Heart left ventricle (tissue), 16 donors: ENCODE results near the gene CUX1. TPM values are rescaled to one million over a fixed set of nuclear protein-coding genes. Genes with fewer than 3 reads are reported as not detected.

Source experiments
- ATAC-seq, 4 donors: fragments of 200-7000 bp; cut with Tn5 transposase; one replicate each; pipeline ENCODE4 v1.9.1; 2020 to 2022; ENCODE audit warnings: moderate library complexity in 4 of 4, mild to moderate bottlenecking in 3 of 4, moderate number of reproducible peaks in 1 of 4
- DNase-seq, 5 donors: peaks; one replicate each; pipeline ENCODE4 v3.0.0-alpha.2; 2020
- H3K27ac ChIP-seq, 12 donors: fragments of 200-600 bp; sonication (generic) in 4 of 12; one replicate each; pipeline versions ENCODE4 v1.5.0 to v1.8.0; 2016 to 2022; ENCODE audit warnings: mild to moderate bottlenecking in 2 of 12
- H3K27me3 ChIP-seq, 9 donors: fragments of 200-600 bp; sonication (generic) in 2 of 9; one replicate each; pipeline versions ENCODE4 v1.5.1 to v1.8.0; 2016 to 2022; ENCODE audit warnings: mild to moderate bottlenecking in 3 of 9
- H3K36me3 ChIP-seq, 9 donors: fragments of 200-600 bp; sonication (generic) in 2 of 9; one replicate each; pipeline versions ENCODE4 v1.5.0 to v1.8.0; 2018 to 2022; ENCODE audit warnings: mild to moderate bottlenecking in 2 of 9
- H3K4me1 ChIP-seq, 12 donors: fragments of 200-600 bp; sonication (generic) in 4 of 12; one replicate each; pipeline versions ENCODE4 v1.5.0 to v1.8.0; 2016 to 2022; ENCODE audit warnings: mild to moderate bottlenecking in 3 of 12
- H3K4me3 ChIP-seq, 12 donors: fragments of 200-600 bp; sonication (generic) in 4 of 12; one replicate each; pipeline versions ENCODE4 v1.5.0 to v1.8.0; 2017 to 2022; ENCODE audit warnings: mild to moderate bottlenecking in 9 of 12, moderate library complexity in 4 of 12
- H3K9me3 ChIP-seq, 12 donors: fragments of 200-600 bp; sonication (generic) in 4 of 12; one replicate each; pipeline versions ENCODE4 v1.5.0 to v1.8.0; 2016 to 2022; ENCODE audit warnings: mild to moderate bottlenecking in 1 of 12
- CTCF ChIP-seq, 12 donors: fragments of 200-600 bp; sonication (generic) in 4 of 12; IDR thresholded peaks; one replicate each; pipeline versions ENCODE4 v1.5.0 to v1.8.0; 2018 to 2022; ENCODE audit warnings: antibody characterized with exemption in 12 of 12, mild to moderate bottlenecking in 5 of 12
- POLR2A ChIP-seq, 2 donors: fragments of 450-650 bp; IDR thresholded peaks; one replicate each; pipeline ENCODE4 v1.6.1; 2017; ENCODE audit warnings: antibody characterized with exemption in 2 of 2, mild to moderate bottlenecking in 2 of 2, moderate library complexity in 2 of 2
- WGBS, 4 donors: extraction: QIAGEN DNeasy Blood & Tissue Kit in 2 of 4; methylation state at CpG; one replicate each; pipeline versions ENCODE4 v1.1.5 to v1.1.7; 2013 to 2018; 5-methylcytosine and 5-hydroxymethylcytosine counted together
- intact Hi-C, 10 donors: fragments of 100-400 bp; cut with DNase I; formaldehyde crosslinking; loops; one replicate each; pipeline versions ENCODE4 v1.11.1 to v1.14.2; 2022
- polyA plus RNA-seq, 2 donors: library from polyadenylated mRNA; stranded (reverse); fragments of 200-250 nt; gene quantifications; one replicate each; pipeline ENCODE4 v1.2.3, GENCODE V29; 2013
- total RNA-seq, 9 donors: library from RNA; depleted of rRNA in 2 of 9; stranded (reverse); fragments of >200 nt in 2 of 9; fragmentation: NEBNext Ultra II Directional in 3 of 9; extraction: Animal tissue kit (Norgen Biotek cat#: 25700) in 3 of 9; gene quantifications; one replicate each; pipeline versions ENCODE4 v1.1.0 to v1.2.4, GENCODE V29; 2016 to 2023
- donor health status: ischemic (EF 13 %, LVEDD 7.1; RV severe dilation, severe dysfunction).
- donor health status: healthy with polysubstance abuse.
- donor health status: DM: no; HTN: yes; CAD: no.
- donor health status: DM: no; HTN: no; CAD: no.
- donor health status: ischemic (EF 25% LVEDD 6.9; RV normal size, moderate dysfunction).
- donor health status: ischemic (EF 25% LVEDD 5.7; RV mildly dilated, moderate dysfunction).
- donor health status: healthy.
- donor health status: DM: yes; HTN: yes; CAD: no.
- donor health status: ischemic (EF 35%, LVEDD 5.7; RV mildly dilated, moderate dysfunction).
- donor health status: nonischemic (EF 11% LVEDD 7.7; RV severe dilation, severe dysfunction).
- donor health status: DM: yes; HTN: yes; CAD: no.
- donor health status: PGD.
- donor health status: ischemic (EF 29% LVEDD 5.4; RV normal size, mild dysfunction).
- donor health status: nonischemic (EF 23%, LVEDD 6.1; RV moderate dilation, normal function).

The CUX1 gene
- total and polyA plus RNA-seq, 11 donors = 51.9 to 173 (median 122) TPM

DNA sequence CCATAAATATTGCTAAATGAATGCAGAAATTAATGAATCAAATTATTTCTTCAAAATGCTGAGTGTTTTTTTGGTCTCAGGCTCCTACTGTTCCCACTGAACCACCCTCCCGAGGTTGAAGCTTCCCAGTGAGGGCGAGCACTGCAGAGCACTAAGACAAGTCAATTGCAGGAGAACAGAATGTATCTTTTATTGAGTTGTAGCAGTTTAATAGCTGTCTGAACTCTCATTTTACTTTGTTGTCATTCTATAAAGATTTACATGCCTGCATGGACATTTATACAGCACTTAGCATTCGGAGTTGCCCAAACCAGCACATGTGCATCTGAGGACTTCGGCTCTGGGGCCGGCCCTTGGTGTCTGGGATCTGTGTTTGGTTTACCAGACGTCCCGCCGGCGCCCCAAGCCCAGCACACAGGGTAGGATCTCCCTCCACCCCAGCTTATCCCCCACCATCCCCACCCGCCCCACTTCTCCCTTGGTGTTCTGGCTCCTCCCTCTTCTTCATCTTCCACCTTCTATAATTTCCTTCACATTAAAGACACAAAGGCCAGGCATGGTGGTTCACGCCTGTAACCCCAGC is 258.2 kb downstream of the CUX1 start:
- Histone ChIP-seq H3K27ac (no peak overlapping the region), H3K4me3 (no peak overlapping the region), H3K9me3 (peaks cover 0 to 8% (median 0%) of the 10 kb centered on the region in 12 donors), H3K36me3 (peaks cover 0 to 20% (median 15%) of the 10 kb centered on the region in 9 donors), H3K27me3 (no peaks in the 10 kb centered on the region), H3K4me1 (peaks cover 0 to 23% (median 8%) of the 10 kb centered on the region in 12 donors)
- TF ChIP-seq CTCF (IDR thresholded peaks at IDR 0.05) (no peak), POLR2A (IDR thresholded peaks at IDR 0.05) (no peak)
- DNase-seq (no peak), ATAC-seq (no peak)
- intact Hi-C loops = loop anchor here in 1 of 10 donors (2.0 kb wide), 1 partner anchor 57 kb away; no protein-coding TSS in a partner anchor
- WGBS, 4 donors = 96 to 97% (median 97%) methylated on average over 11 of the region's 11 CpGs

DNA sequence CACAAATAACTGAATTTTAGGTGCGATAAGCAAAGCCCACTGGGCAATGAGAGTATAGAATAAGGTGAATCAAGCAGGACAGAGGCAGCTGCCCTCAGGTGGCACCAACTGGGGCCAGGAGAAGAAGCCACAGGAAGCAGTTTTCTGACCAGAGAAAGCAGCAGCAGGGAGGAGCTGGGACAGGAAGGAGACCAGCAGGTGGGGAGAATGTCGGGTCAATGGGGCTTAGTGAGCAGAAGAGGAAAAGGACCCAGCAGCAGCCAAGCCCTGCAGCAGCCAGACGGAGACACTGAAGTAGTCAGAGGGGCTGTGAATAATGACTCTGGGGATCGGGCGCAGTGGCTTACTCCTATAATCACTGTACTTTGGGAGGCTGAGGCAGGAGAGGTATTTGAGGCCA is 259.7 kb downstream of the CUX1 start:
- no peaks in the 10 kb centered on the region for H3K27me3 ChIP-seq
- no peak overlapping the region for H3K4me3 ChIP-seq
- peaks cover 0 to 7% (median 4%) of the 10 kb centered on the region in 9 donors for H3K36me3 ChIP-seq
- intact Hi-C loops = loop anchor here in 1 of 10 donors (2.0 kb wide), 1 partner anchor 56 kb away; no protein-coding TSS in a partner anchor
- peaks cover 0 to under 1% (median 0%) of the 10 kb centered on the region in 12 donors for H3K9me3 ChIP-seq
- H3K27ac ChIP-seq = no peak overlapping the region
- TF ChIP-seq CTCF (IDR thresholded peaks at IDR 0.05) (no peak), POLR2A (IDR thresholded peaks at IDR 0.05) (no peak)
- no peak for DNase-seq
- H3K4me1 ChIP-seq = peaks cover 0 to 27% (median 8%) of the 10 kb centered on the region in 12 donors
- ATAC-seq = no peak
- 74 to 79% (median 77%) methylated on average over 5 of the region's 5 CpGs for WGBS, 4 donors

GRCh38 chr7:102079140-102080018 is 262.0 kb downstream of the CUX1 start:
- H3K4me3 ChIP-seq = peak overlapping the region in 1 of 12 donors; percentile 36
- peaks cover 0 to 27% (median 8%) of the 10 kb centered on the region in 12 donors for H3K4me1 ChIP-seq
- TF ChIP-seq POLR2A (IDR thresholded peaks at IDR 0.05) (no peak), CTCF (IDR thresholded peaks at IDR 0.05) (no peak)
- H3K27me3 ChIP-seq = no peaks in the 10 kb centered on the region
- WGBS, 4 donors = 59 to 73% (median 71%) methylated on average over 24 of the region's 24 CpGs
- ATAC-seq (peak in 3 of 4 donors; percentile 20 to 45 (median 30)), DNase-seq (peak in 1 of 5 donors; percentile 50)
- peak overlapping the region in 7 of 12 donors; percentile 6 to 43 (median 29) for H3K27ac ChIP-seq
- peaks cover 0 to 3% (median 0%) of the 10 kb centered on the region in 9 donors for H3K36me3 ChIP-seq
- peaks cover 0 to 13% (median 0%) of the 10 kb centered on the region in 12 donors for H3K9me3 ChIP-seq
- intact Hi-C loops = no loop called here

DNA sequence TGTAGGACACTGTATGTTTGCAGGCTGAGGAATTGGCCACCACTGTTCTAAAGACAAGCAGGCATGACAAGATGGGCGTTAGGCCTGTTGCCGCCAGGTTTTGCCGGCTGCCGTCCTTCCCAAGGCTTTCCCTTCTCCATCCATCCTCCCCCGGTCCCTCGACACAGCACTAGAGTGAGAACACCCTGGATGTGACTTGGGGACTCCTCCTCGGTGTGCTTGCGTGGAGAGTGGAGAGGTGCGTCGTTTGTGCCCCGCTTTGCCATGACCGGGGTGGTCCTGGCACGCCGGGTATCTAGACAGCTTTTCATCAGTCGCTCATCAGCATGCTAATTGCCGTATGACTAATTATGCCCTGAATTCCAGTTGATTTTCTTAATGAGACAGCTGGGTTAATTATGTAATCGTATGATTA is 262.6 kb downstream of the CUX1 start:
- H3K9me3 ChIP-seq = peaks cover 0 to 13% (median 0%) of the 10 kb centered on the region in 12 donors
- no peak for TF ChIP-seq CTCF (IDR thresholded peaks at IDR 0.05)
- TF ChIP-seq POLR2A (IDR thresholded peaks at IDR 0.05) = no peak
- H3K4me3 ChIP-seq = peak overlapping the region in 1 of 12 donors; percentile 36
- 80 to 90% (median 85%) methylated on average over 17 of the region's 17 CpGs for WGBS, 4 donors
- no peaks in the 10 kb centered on the region for H3K27me3 ChIP-seq
- intact Hi-C loops = no loop called here
- DNase-seq (no peak), ATAC-seq (peak; percentile 17 to 42 (median 28))
- peaks cover 0 to 27% (median 8%) of the 10 kb centered on the region in 12 donors for H3K4me1 ChIP-seq
- peaks cover 0 to 3% (median 0%) of the 10 kb centered on the region in 9 donors for H3K36me3 ChIP-seq
- H3K27ac ChIP-seq = peak overlapping the region in 6 of 12 donors; percentile 6 to 59 (median 36)
